ENCODE data around the gene BDKRB1. TPM values are rescaled to one million over a fixed set of nuclear protein-coding genes. Genes with fewer than 3 reads are reported as not detected.

BDKRB1 gene
- total and polyA plus RNA-seq, 2 donors (not counting 3 experiments of a cell fraction or from before 2014, with no cell fraction given): not detected

DNA sequence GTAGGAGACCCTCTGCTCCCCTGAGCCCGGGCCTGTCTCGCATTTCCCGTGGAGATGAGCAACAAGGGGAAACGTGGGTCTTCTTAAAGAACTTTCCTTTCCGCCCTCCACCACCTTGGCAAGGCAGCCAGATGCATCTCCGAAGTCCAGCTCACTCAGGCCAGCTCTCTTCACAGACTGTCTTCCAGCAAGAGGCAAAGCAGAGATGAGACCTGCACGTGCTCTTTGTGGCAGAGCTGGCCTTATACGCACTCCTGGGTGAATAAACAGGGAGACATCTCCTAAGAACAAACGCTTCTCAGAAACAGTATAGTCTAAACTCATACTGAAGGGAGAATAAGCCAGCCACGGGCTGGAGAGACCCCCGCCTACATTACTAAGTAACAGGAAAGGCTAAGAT lies 1.3 kb upstream of the BDKRB1 start:
- Histone ChIP-seq H3K9ac (replicated peaks; ENCODE audit: extremely low read depth, insufficient read depth, low read length) (no peak overlapping the region), H3K4me3 (replicated peaks in 1 of 3; ENCODE audit: insufficient read depth in 1 of 3, low read depth in 1 of 3, low read length in 3 of 3) (no peak overlapping the region), H2AFZ (ENCODE audit: low read depth, low read length) (no peak overlapping the region), H3K27ac (ENCODE audit: insufficient read depth, low read depth, low read length) (no peak overlapping the region), H3K36me3 (ENCODE audit: control insufficient read depth in 2 of 2, extremely low read depth in 1 of 2, insufficient read depth in 2 of 2, low read length in 2 of 2) (no peaks in the 10 kb centered on the region), H3K9me3 (replicated peaks; ENCODE audit: control insufficient read depth, insufficient read depth, low read length) (no peaks in the 10 kb centered on the region), H3K79me2 (ENCODE audit: control insufficient read depth, insufficient read depth, low read length) (no peaks in the 10 kb centered on the region), H3K27me3 (ENCODE audit: control insufficient read depth in 2 of 2, insufficient read depth in 2 of 2, low read length in 2 of 2) (no peaks in the 10 kb centered on the region), H3K9me1 (replicated peaks; ENCODE audit: control insufficient read depth, extremely low read depth, insufficient read depth, low read length) (no peaks in the 10 kb centered on the region), H3K4me2 (ENCODE audit: insufficient read depth, low read length) (no peak overlapping the region), H3K4me1 (ENCODE audit: control insufficient read depth, extremely low read depth, insufficient read depth, low read length) (no peaks in the 10 kb centered on the region), H4K20me1 (replicated peaks; ENCODE audit: control insufficient read depth, extremely low read depth, insufficient read depth, low read length) (no peaks in the 10 kb centered on the region)
- dilution Hi-C loops (cut with MboI; ENCODE audit: extremely low pct_ligation_motif_present, low sequenced_read_pairs): no loop called here
- no peak for FAIRE-seq
- ChIA-PET CTCF (no interaction called here), POLR2A (no interaction called here)
- TF ChIP-seq JUN (IDR thresholded peaks at IDR 0.05; ENCODE audit: borderline replicate concordance, insufficient read depth, insufficient read length, low read depth): no peak
- TF ChIP-seq FOS (IDR thresholded peaks at IDR 0.05; ENCODE audit: borderline replicate concordance, insufficient read depth, low read length): no peak
- TF ChIP-seq, protein P1, sequence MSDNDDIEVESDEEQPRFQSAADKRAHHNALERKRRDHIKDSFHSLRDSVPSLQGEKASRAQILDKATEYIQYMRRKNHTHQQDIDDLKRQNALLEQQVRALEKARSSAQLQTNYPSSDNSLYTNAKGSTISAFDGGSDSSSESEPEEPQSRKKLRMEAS (IDR thresholded peaks at IDR 0.05; ENCODE audit: insufficient read depth, insufficient read length): no peak
- no peak for TF ChIP-seq POLR2A (IDR thresholded peaks at IDR 0.05; ENCODE audit: low read depth, low read length)
- TF ChIP-seq, protein P2, sequence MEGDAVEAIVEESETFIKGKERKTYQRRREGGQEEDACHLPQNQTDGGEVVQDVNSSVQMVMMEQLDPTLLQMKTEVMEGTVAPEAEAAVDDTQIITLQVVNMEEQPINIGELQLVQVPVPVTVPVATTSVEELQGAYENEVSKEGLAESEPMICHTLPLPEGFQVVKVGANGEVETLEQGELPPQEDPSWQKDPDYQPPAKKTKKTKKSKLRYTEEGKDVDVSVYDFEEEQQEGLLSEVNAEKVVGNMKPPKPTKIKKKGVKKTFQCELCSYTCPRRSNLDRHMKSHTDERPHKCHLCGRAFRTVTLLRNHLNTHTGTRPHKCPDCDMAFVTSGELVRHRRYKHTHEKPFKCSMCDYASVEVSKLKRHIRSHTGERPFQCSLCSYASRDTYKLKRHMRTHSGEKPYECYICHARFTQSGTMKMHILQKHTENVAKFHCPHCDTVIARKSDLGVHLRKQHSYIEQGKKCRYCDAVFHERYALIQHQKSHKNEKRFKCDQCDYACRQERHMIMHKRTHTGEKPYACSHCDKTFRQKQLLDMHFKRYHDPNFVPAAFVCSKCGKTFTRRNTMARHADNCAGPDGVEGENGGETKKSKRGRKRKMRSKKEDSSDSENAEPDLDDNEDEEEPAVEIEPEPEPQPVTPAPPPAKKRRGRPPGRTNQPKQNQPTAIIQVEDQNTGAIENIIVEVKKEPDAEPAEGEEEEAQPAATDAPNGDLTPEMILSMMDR (IDR thresholded peaks at IDR 0.05; ENCODE audit: extremely low read depth in 1 of 2, insufficient read depth in 1 of 2, low read depth in 1 of 2, low read length in 2 of 2): no peak
- no peak for TF ChIP-seq POLR2AphosphoS5 (IDR thresholded peaks at IDR 0.05; ENCODE audit: insufficient read depth, low read depth, low read length)
- TF ChIP-seq EZH2 (IDR thresholded peaks at IDR 0.05; ENCODE audit: borderline replicate concordance, low read depth, low read length, severe bottlenecking): no peak
- no peak for TF ChIP-seq MYC (IDR thresholded peaks at IDR 0.05; ENCODE audit: low read depth, low read length)
- no peak for TF ChIP-seq GATA2 (IDR thresholded peaks at IDR 0.05; ENCODE audit: insufficient read depth, insufficient read length, low read depth, low read length)
- no peak for DNase-seq (ENCODE audit: low read depth, low spot score)
- intact Hi-C loops (cut with micrococcal nuclease): no loop called here
- no TSS peak for BruUV-seq (replicated peaks)
